KMS-11 (cell line): ENCODE results near the gene POLE.

ENCODE experiments used
- H2AFZ ChIP-seq: fragments of 200-600 bp; sonication (generic); 2 replicates; pipeline ENCODE4 v1.6.1; 2016; ENCODE audit warnings: antibody characterized with exemption, mixed run types, low read depth
- H3K27ac ChIP-seq: fragments of 200-600 bp; sonication (generic); 2 replicates; pipeline ENCODE4 v1.6.1; 2016; ENCODE audit warnings: mild to moderate bottlenecking, mixed run types
- H3K27me3 ChIP-seq: fragments of 200-600 bp; sonication (generic); 2 replicates; pipeline ENCODE4 v1.6.1; 2017; ENCODE audit warnings: mild to moderate bottlenecking, low read depth, mixed run types, moderate library complexity; ENCODE audit not compliant: insufficient read depth
- H3K36me3 ChIP-seq: fragments of 200-600 bp; sonication (generic); 2 replicates; pipeline ENCODE4 v1.6.1; 2017; ENCODE audit warnings: mild to moderate bottlenecking, mixed run types; ENCODE audit not compliant: insufficient read depth
- H3K4me1 ChIP-seq: fragments of 200-600 bp; sonication (generic); 2 replicates; pipeline ENCODE4 v1.6.1; 2016; ENCODE audit warnings: mild to moderate bottlenecking, low read depth, mixed run types; ENCODE audit not compliant: poor library complexity, severe bottlenecking
- H3K4me2 ChIP-seq: fragments of 200-600 bp; sonication (generic); 2 replicates; pipeline ENCODE4 v1.7.0; 2016; ENCODE audit warnings: mild to moderate bottlenecking, mixed run types
- H3K4me3 ChIP-seq: fragments of 200-600 bp; sonication (generic); IDR thresholded peaks from 2 replicates; pipeline ENCODE4 v1.6.1; 2017; ENCODE audit warnings: low read depth, low read length, mixed read lengths; ENCODE audit not compliant: insufficient read depth
- H3K79me2 ChIP-seq: fragments of 200-600 bp; sonication (generic); 2 replicates; pipeline ENCODE4 v1.6.1; 2016; ENCODE audit warnings: low read depth, mixed run types; ENCODE audit not compliant: insufficient read depth
- H3K9ac ChIP-seq: fragments of 200-600 bp; sonication (generic); 2 replicates; pipeline ENCODE4 v1.6.1; 2016; ENCODE audit warnings: mild to moderate bottlenecking, mixed run types
- H4K20me1 ChIP-seq: fragments of 200-600 bp; sonication (generic); 2 replicates; pipeline ENCODE4 v1.6.1; 2016; ENCODE audit warnings: mild to moderate bottlenecking, mixed run types; ENCODE audit not compliant: insufficient read depth
- CTCF ChIP-seq: fragments of 200-600 bp; sonication (generic); conservative IDR thresholded peaks from 2 replicates; pipeline ENCODE4 v1.6.1; 2017; ENCODE audit warnings: low read depth, mild to moderate bottlenecking, antibody characterized with exemption, low read length, moderate library complexity, mixed read lengths

Gene POLE

GRCh38 chr12:132611620-132612019 is 75.5 kb downstream of the POLE start:
- no peaks in the 10 kb centered on the region for H3K36me3 ChIP-seq
- no peaks in the 10 kb centered on the region for H3K4me1 ChIP-seq
- no peak overlapping the region for H2AFZ ChIP-seq

GRCh38 chr12:132610866-132611602 is 76.1 kb downstream of the POLE start:
- Histone ChIP-seq H3K4me3 (no peak overlapping the region), H2AFZ (no peak overlapping the region), H4K20me1 (no peaks in the 10 kb centered on the region), H3K4me2 (no peak overlapping the region), H3K27me3 (peaks cover 10% of the 10 kb centered on the region; the same call in 1 of the 2 replicates), H3K4me1 (no peaks in the 10 kb centered on the region), H3K79me2 (no peaks in the 10 kb centered on the region), H3K9ac (no peak overlapping the region), H3K36me3 (no peaks in the 10 kb centered on the region), H3K27ac (no peak overlapping the region)
- no peak for TF ChIP-seq CTCF

More at GRCh38 chr12:132611620-132612019, 75.5 kb downstream of the POLE start:
- H3K27ac ChIP-seq: no peak overlapping the region
- peaks cover 10% of the 10 kb centered on the region; the same call in 1 of the 2 replicates for H3K27me3 ChIP-seq
- no peak overlapping the region for H3K9ac ChIP-seq
- no peak overlapping the region for H3K4me2 ChIP-seq
- H3K4me3 ChIP-seq: no peak overlapping the region
- no peak for TF ChIP-seq CTCF
- H3K79me2 ChIP-seq: no peaks in the 10 kb centered on the region
- H4K20me1 ChIP-seq: no peaks in the 10 kb centered on the region

DNA sequence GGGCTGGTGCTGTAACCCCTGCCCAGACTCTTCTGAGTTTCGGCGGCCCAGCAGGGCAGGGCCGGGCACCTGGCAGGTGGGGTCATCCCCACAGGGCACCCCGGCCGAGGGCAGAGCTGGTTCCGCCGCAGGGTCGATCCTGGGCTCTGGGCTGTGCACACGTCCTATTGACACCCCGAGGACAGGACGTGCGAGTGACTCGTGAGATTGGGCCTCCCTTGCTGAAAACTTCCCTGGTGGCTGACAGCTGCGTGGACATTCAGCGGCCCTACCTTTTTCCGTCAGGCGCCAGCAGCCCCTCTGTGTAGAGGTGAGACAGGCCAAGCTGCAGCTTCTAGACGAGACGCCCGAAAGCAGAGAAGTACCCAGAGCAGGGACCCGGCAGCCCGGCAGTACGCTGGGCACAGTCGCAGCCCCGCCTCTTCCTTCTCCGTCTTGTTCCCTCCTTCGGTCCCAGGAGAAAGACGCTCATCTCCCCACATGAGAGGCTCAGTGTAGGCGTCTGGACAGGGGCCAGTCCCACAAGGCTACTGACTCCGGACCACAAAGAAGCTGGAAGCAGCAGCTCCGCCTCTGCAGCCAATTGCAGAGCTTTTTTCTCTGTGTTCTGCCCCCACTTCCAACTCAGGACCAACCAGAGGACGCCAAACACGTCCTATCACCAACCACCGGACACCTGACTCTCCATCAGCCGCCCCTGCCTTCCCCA is 76.9 kb downstream of the POLE start, which contains the start of gene LRCOL1:
TSS of gene LRCOL1 (minus strand) at position 532 of the 709 bp plus-strand sequence. CDS start 4,331 bp downstream, outside the sequence.
- Histone ChIP-seq H3K4me3 (no peak within 1 kb of the TSS), H4K20me1 (no peaks in the 10 kb centered on the region), H3K27me3 (peaks cover 10% of the 10 kb centered on the region; the same call in 1 of the 2 replicates), H3K4me1 (no peaks in the 10 kb centered on the region), H3K27ac (no peak within 1 kb of the TSS), H3K36me3 (no peaks in the 10 kb centered on the region), H3K79me2 (no peaks in the 10 kb centered on the region), H3K9ac (no peak within 1 kb of the TSS), H3K4me2 (no peak within 1 kb of the TSS), H2AFZ (no peak within 1 kb of the TSS)
- TF ChIP-seq CTCF: no peak

DNA sequence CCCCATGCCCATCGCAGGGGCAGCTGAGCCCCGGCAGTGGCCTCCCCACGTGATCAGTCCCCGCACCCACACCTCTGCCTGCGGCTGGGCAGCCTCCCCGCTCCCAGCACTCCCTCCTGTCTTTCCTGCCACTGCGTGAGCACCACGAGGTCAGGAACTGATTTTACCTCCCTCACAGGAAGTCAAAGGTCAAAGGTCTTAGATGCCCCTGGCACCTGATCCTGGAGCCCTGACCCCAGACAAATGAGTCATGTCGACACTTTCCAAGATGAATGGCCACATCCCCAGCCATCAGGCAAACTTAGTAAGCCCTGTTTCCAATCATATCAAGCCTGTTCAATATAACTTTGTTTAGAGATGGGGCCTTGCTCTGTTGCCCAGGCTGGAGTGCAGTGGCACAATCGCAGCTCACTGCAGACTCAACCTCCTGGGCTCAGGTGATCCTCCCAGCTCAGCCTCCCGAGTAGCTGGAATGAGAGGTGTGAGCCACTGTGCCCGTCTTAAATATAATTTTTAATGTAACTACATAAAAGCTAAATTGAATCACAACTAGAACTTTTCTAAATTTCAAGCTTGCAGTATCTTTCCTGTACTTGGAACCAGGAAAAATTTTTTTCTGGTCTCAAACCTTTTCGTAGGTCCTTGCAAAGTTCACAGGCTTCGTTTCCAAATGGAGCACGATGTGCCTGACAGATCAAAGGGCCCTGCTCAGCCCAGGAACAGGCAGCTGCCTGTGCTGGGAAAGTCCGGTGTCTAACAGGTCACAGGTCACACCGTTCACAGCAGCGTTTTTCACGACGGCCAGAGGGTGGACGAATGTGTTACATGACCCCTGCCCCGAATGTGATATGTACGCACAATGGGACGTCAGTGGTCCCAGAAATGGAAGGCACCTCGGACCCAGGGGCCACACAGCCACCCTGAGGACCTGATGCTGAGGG is 78.6 kb downstream of the POLE start:
- Histone ChIP-seq H3K4me3 (no peak overlapping the region), H3K36me3 (no peaks in the 10 kb centered on the region), H3K27me3 (peaks cover 10% of the 10 kb centered on the region; the same call in 1 of the 2 replicates), H4K20me1 (no peaks in the 10 kb centered on the region), H3K79me2 (no peaks in the 10 kb centered on the region), H3K4me1 (no peaks in the 10 kb centered on the region), H3K27ac (no peak overlapping the region), H2AFZ (no peak overlapping the region), H3K4me2 (no peak overlapping the region), H3K9ac (no peak overlapping the region)
- no peak for TF ChIP-seq CTCF
